ENCODE measurements around the gene SIGLEC6.

GRCh38 chr19:51467864-51468544, 63.5 kb downstream of the SIGLEC6 start:
- TF ChIP-seq CTCF (IDR thresholded peaks at IDR 0.05) (no peak), POLR2A (IDR thresholded peaks at IDR 0.05) (no peak)

Measured in lower leg skin (tissue), 3 donors.